A549 (cell line): ENCODE data around the gene LRFN4. TPM values are rescaled to one million over a fixed set of nuclear protein-coding genes. Genes with fewer than 3 reads are reported as not detected.

Source experiments
- ATAC-seq, 2 experiments: fragments of 200-7000 bp in 1 of 2; fragments of >200 bp in 1 of 2; cut with Nextera tagmentation in 1 of 2; cut with Tn5 transposase in 1 of 2; 3 replicates each; pipeline versions ENCODE4 v1.8.0 to v1.9.1; 2018 to 2020; ENCODE audit warnings: mild to moderate bottlenecking in 1 of 2, moderate library complexity in 1 of 2
- CTCF ChIA-PET: fragments of 300-600 bp; sonication (Branson Sonifier 250); formaldehyde crosslinking; extraction: SDS; loops from one replicate; lab custom pipeline; 2021; ENCODE audit warnings: antibody characterized with exemption, inconsistent platforms; lab: Yijun Ruan, JAX
- POLR2A ChIA-PET: fragments of 350-600 bp; formaldehyde crosslinking; extraction: SDS; loops from one replicate; lab custom pipeline; 2021; ENCODE audit warnings: antibody characterized with exemption, inconsistent platforms; lab: Yijun Ruan, JAX
- DNase-seq, 2 experiments: peaks; one replicate each; pipeline versions ENCODE4 v3.0.0 to v3.0.0-alpha.2; 2011 to 2016; ENCODE audit warnings: low read depth in 1 of 2, low spot score in 1 of 2
- FAIRE-seq: peaks from 2 replicates; lab custom pipeline; 2011; peaks lifted over from hg19 to GRCh38; lab: Jason Lieb, UNC
- H3K27ac ChIP-seq, 2 experiments: fragments of >200 bp; sonication (Bioruptor Twin); formaldehyde crosslinking; 3 replicates each; pipeline ENCODE4 v1.5.1; 2016 to 2017
- H3K4me1 ChIP-seq: fragments of >200 bp; sonication (Bioruptor Twin); formaldehyde crosslinking; 3 replicates; pipeline ENCODE4 v1.6.1; 2016
- H3K4me2 ChIP-seq: fragments of >200 bp; sonication (Bioruptor Twin); formaldehyde crosslinking; 3 replicates; pipeline ENCODE4 v1.6.1; 2016
- H3K4me3 ChIP-seq: fragments of >200 bp; sonication (Bioruptor Twin); formaldehyde crosslinking; 3 replicates; pipeline ENCODE4 v1.5.1; 2016
- H3K9me3 ChIP-seq: fragments of >200 bp; sonication (Bioruptor Twin); formaldehyde crosslinking; 3 replicates; pipeline ENCODE4 v1.6.1; 2016
- CBX2 ChIP-seq: fragments of 200-600 bp; sonication (generic); IDR thresholded peaks from 2 replicates; pipeline ENCODE4 v1.6.1; 2016; ENCODE audit warnings: low read depth, mild to moderate bottlenecking, borderline replicate concordance
- CEBPB ChIP-seq, 2 experiments: fragments of >200 bp in 1 of 2; sonication (Bioruptor Twin) in 1 of 2; formaldehyde crosslinking in 1 of 2; IDR thresholded peaks; 2 replicates each; pipeline ENCODE4 v1.6.1; 2012 to 2016
- CTCF ChIP-seq: fragments of >200 bp; sonication (Bioruptor Twin); formaldehyde crosslinking; IDR thresholded peaks from 3 replicates; pipeline ENCODE4 v1.5.1; 2016
- E2F6 ChIP-seq: IDR thresholded peaks from 2 replicates; pipeline ENCODE4 v1.6.1; 2012; ENCODE audit warnings: low read depth, borderline replicate concordance
- EP300 ChIP-seq, 2 experiments: fragments of >200 bp; sonication (Bioruptor Twin); formaldehyde crosslinking; IDR thresholded peaks; 2 replicates in 1 of 2; 3 replicates in 1 of 2; pipeline ENCODE4 v1.6.1; 2016 to 2017
- ESRRA ChIP-seq: fragments of 150-350 bp; IDR thresholded peaks from 2 replicates; pipeline ENCODE4 v1.6.1; 2014; ENCODE audit warnings: mild to moderate bottlenecking, low read length, borderline replicate concordance
- HDAC2 ChIP-seq: fragments of 200-600 bp; sonication (generic); IDR thresholded peaks from 2 replicates; pipeline ENCODE4 v1.6.1; 2016
- HMGXB4 ChIP-seq: fragments of 250-450 bp; sonication (Bioruptor Pico); IDR thresholded peaks from 2 replicates; pipeline ENCODE4 v1.5.0; 2021; ENCODE audit warnings: mild to moderate bottlenecking, moderate library complexity, borderline replicate concordance
- HOXA7 ChIP-seq: fragments of 250-450 bp; sonication (Bioruptor Pico); IDR thresholded peaks from 2 replicates; pipeline ENCODE4 v1.5.0; 2020; ENCODE audit warnings: mild to moderate bottlenecking, moderate library complexity
- HOXB13 ChIP-seq: fragments of 250-450 bp; sonication (Bioruptor Pico); IDR thresholded peaks from 2 replicates; pipeline ENCODE4 v1.5.0; 2020; ENCODE audit warnings: low read depth, mild to moderate bottlenecking, moderate library complexity
- JUN ChIP-seq, 2 experiments: fragments of >200 bp; sonication (Bioruptor Twin); formaldehyde crosslinking; IDR thresholded peaks; 2 replicates in 1 of 2; 3 replicates in 1 of 2; pipeline ENCODE4 v1.6.1; 2016 to 2017
- MAZ ChIP-seq: fragments of 150-350 bp; IDR thresholded peaks from 2 replicates; pipeline ENCODE4 v1.6.1; 2014; ENCODE audit warnings: antibody characterized with exemption, low read depth, low read length, borderline replicate concordance
- NFE2L2 ChIP-seq: fragments of 150-350 bp; conservative IDR thresholded peaks from 2 replicates; pipeline ENCODE4 v1.6.1; 2014; ENCODE audit warnings: low read length
- RNF2 ChIP-seq: fragments of 200-600 bp; sonication (generic); IDR thresholded peaks from 2 replicates; pipeline ENCODE4 v1.6.1; 2016; ENCODE audit warnings: low read depth, mild to moderate bottlenecking, antibody characterized with exemption, moderate library complexity, borderline replicate concordance
- SMC3 ChIP-seq: fragments of >200 bp; sonication (Bioruptor Twin); formaldehyde crosslinking; IDR thresholded peaks from 3 replicates; pipeline ENCODE4 v1.6.1; 2018; ENCODE audit warnings: inconsistent platforms
- SREBF2 ChIP-seq: fragments of 450-650 bp; IDR thresholded peaks from 2 replicates; pipeline ENCODE4 v1.6.1; 2014; ENCODE audit warnings: mild to moderate bottlenecking, moderate library complexity
- WGBS: methylation state at CpG from one replicate; pipeline ENCODE4 v1.1.6; 2017; ENCODE audit errors: missing lambda C conversion rate; 5-methylcytosine and 5-hydroxymethylcytosine counted together
- polyA plus RNA-seq, 4 experiments: library from polyadenylated mRNA; depleted of rRNA in 3 of 4; stranded (reverse); fragments of >200 nt; fragmentation: RNase III in 1 of 4; extraction: RNeasy Plus Mini Kit Qiagen cat#74134 plus additional on column Dnase treatment in 1 of 4; gene quantifications; 2 replicates in 3 of 4; 3 replicates in 1 of 4; pipeline ENCODE4 v1.2.3, GENCODE V29; 2011 to 2017
- TF ChIP-seq, protein P1 (sequence below): fragments of 250-450 bp; sonication (Bioruptor Pico); IDR thresholded peaks from 2 replicates; pipeline ENCODE4 v1.5.0; 2020; ENCODE audit warnings: low read depth, mild to moderate bottlenecking, moderate library complexity

Gene LRFN4
- polyA plus RNA-seq, 2 of the 4 experiments (the other 2 are of a cell fraction): 8.8 to 50.0 TPM

DNA sequence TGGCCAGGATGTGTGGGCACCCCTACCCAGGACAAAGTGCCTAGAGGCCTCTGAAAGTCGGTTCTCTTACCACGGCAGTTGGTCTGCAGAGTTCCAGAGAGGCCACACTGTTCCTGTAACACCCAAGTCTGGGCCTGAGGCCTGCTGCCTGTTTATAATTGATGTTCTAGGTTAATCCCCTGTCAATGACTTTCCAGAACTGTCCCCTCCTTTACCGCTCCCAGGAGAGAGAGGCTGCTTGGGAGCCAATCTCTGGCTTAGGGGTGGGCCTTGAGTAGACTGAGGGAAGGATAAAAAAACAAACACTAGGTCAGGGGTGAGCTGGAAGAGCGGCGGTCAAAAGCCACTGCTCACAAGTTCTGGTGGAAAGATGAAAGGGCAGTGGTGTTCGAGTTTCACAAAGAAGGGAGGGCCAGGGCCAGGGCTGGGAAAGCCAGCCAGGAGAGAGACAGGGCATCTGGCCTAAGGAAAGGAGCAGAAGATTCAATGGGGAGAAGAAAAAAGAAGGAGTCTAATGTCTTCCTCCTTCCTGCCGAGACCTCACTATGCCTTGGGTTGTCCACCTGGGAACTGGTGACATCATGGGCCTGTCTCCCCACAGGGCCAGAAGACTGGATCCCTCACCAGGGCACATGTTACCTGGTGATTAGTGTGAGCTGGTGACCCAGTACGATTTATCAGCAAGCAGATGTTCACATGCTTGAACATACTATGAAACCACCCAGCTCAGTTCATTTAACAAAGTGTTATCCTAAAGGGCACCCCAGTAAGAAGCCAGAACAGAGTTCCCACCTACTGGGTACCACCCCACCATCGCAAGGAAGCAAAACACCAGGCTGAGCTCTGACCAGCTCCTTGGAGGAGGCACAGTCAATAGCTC, 51.1 kb downstream of the LRFN4 start:
- no peak for FAIRE-seq
- Histone ChIP-seq H3K9me3 (no peaks in the 10 kb centered on the region), H3K27ac (peak overlapping the region in 1 of 2 experiments; percentile 83; a peak in 2 of 6 replicates), H3K4me1 (peaks cover 41% of the 10 kb centered on the region), H3K4me2 (no peak overlapping the region), H3K4me3 (no peak overlapping the region)
- ATAC-seq: no peak
- WGBS: 94% methylated on average over 9 of the region's 9 CpGs
- POLR2A ChIA-PET: no interaction called here
- TF ChIP-seq ESRRA (no peak), E2F6 (no peak), HOXB13 (CRISPR knock-in tag) (no peak), EP300 (IDR thresholded peaks at IDR 0.05) (no peak), RNF2 (no peak), MAZ (no peak), HMGXB4 (CRISPR knock-in tag) (no peak), CTCF (no peak)
- TF ChIP-seq, all 56 proteins: peak for 0
- CTCF ChIA-PET: interaction anchor here (0.8 to 2.9 kb wide), 3 partner anchors 10 to 410 kb away, joined by 3 to 12 read pairs (median 3); no protein-coding TSS in a partner anchor
- DNase-seq: no peak

GRCh38 chr11:66909181-66909580, 52.3 kb downstream of the LRFN4 start:
- Histone ChIP-seq H3K4me2 (no peak overlapping the region), H3K27ac (peak overlapping the region in 1 of 2 experiments; percentile 83; a peak in 1 of 6 replicates), H3K4me3 (no peak overlapping the region)
- WGBS: 93% methylated on average over 8 of the region's 8 CpGs
- CTCF ChIA-PET: interaction anchor here (0.8 to 2.9 kb wide), 4 partner anchors 8 to 145 kb away, joined by 3 to 12 read pairs (median 6); no protein-coding TSS in a partner anchor
- ATAC-seq (no peak), DNase-seq (no peak), FAIRE-seq (no peak)
- POLR2A ChIA-PET: no interaction called here
- no peak for TF ChIP-seq SREBF2
- TF ChIP-seq EP300 (IDR thresholded peaks at IDR 0.05): no peak
- no peak for TF ChIP-seq SMC3
- TF ChIP-seq CBX2: no peak
- TF ChIP-seq HDAC2: no peak
- TF ChIP-seq HOXA7: no peak
- TF ChIP-seq NFE2L2: no peak
- TF ChIP-seq CEBPB (IDR thresholded peaks at IDR 0.05): no peak
- TF ChIP-seq JUN (IDR thresholded peaks at IDR 0.05): no peak
- TF ChIP-seq, protein P1, sequence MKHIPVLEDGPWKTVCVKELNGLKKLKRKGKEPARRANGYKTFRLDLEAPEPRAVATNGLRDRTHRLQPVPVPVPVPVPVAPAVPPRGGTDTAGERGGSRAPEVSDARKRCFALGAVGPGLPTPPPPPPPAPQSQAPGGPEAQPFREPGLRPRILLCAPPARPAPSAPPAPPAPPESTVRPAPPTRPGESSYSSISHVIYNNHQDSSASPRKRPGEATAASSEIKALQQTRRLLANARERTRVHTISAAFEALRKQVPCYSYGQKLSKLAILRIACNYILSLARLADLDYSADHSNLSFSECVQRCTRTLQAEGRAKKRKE: no peak
- TF ChIP-seq, all 56 proteins: peak for 0
- no peaks in the 10 kb centered on the region for H3K9me3 ChIP-seq
- H3K4me1 ChIP-seq: peaks cover 29% of the 10 kb centered on the region
